HepG2 (cell line): Measurements from ENCODE around the gene WWC1. TPM values are rescaled to one million over a fixed set of nuclear protein-coding genes. Genes with fewer than 3 reads are reported as not detected.

ENCODE experiments used
- DRAP1 ChIP-seq: IDR thresholded peaks from 2 replicates; pipeline ENCODE4 v1.6.1; 2016; ENCODE audit warnings: missing genetic modification reagents, missing compliant biosample characterization
- FOXM1 ChIP-seq: sonication (generic); formaldehyde crosslinking; IDR thresholded peaks from 2 replicates; pipeline ENCODE4 v1.5.0; 2020; ENCODE audit warnings: missing genetic modification reagents
- HOXA5 ChIP-seq: sonication (generic); formaldehyde crosslinking; IDR thresholded peaks from 2 replicates; pipeline ENCODE4 v1.4.0; 2020; ENCODE audit warnings: missing genetic modification reagents
- NR0B2 ChIP-seq: sonication (generic); formaldehyde crosslinking; IDR thresholded peaks from 2 replicates; pipeline ENCODE4 v1.4.0; 2020; ENCODE audit warnings: mild to moderate bottlenecking, missing genetic modification reagents
- RERE ChIP-seq: IDR thresholded peaks from 2 replicates; pipeline ENCODE4 v1.6.1; 2016; ENCODE audit warnings: low read depth, missing genetic modification reagents, missing compliant biosample characterization
- SALL1 ChIP-seq: sonication (generic); formaldehyde crosslinking; IDR thresholded peaks from 2 replicates; pipeline ENCODE4 v1.8.0; 2022; ENCODE audit warnings: mild to moderate bottlenecking, missing genetic modification reagents
- ZBTB38 ChIP-seq: sonication (generic); formaldehyde crosslinking; IDR thresholded peaks from 2 replicates; pipeline ENCODE4 v1.5.1; 2020; ENCODE audit warnings: mild to moderate bottlenecking, missing genetic modification reagents
- ZFX ChIP-seq: sonication (generic); formaldehyde crosslinking; IDR thresholded peaks from 2 replicates; pipeline ENCODE4 v1.4.0; 2020; ENCODE audit warnings: mild to moderate bottlenecking, low read depth, missing genetic modification reagents, moderate library complexity
- ZNF207 ChIP-seq: fragments of 450-650 bp; IDR thresholded peaks from 2 replicates; pipeline ENCODE4 v1.6.1; 2016; ENCODE audit warnings: antibody characterized with exemption, borderline replicate concordance
- ZNF362 ChIP-seq: sonication (generic); formaldehyde crosslinking; IDR thresholded peaks from 2 replicates; pipeline ENCODE4 v1.4.0; 2020; ENCODE audit warnings: missing genetic modification reagents, mild to moderate bottlenecking, borderline replicate concordance
- ZNF496 ChIP-seq: sonication (generic); formaldehyde crosslinking; IDR thresholded peaks from 2 replicates; pipeline ENCODE4 v1.8.1; 2023; ENCODE audit warnings: mild to moderate bottlenecking, moderate library complexity, missing genetic modification reagents; ENCODE audit not compliant: insufficient replicate concordance
- ZNF609 ChIP-seq: sonication (generic); formaldehyde crosslinking; IDR thresholded peaks from 2 replicates; pipeline ENCODE4 v1.4.0; 2020; ENCODE audit warnings: mild to moderate bottlenecking, missing genetic modification reagents, borderline replicate concordance
- ZNF616 ChIP-seq: sonication (generic); formaldehyde crosslinking; IDR thresholded peaks from 2 replicates; pipeline ENCODE4 v1.5.0; 2020; ENCODE audit warnings: low read depth, mild to moderate bottlenecking, missing genetic modification reagents
- ZNF772 ChIP-seq: sonication (generic); formaldehyde crosslinking; IDR thresholded peaks from 2 replicates; pipeline ENCODE4 v1.5.0; 2020; ENCODE audit warnings: mild to moderate bottlenecking, missing genetic modification reagents
- polyA plus RNA-seq, 8 experiments: library from polyadenylated mRNA; depleted of rRNA in 3 of 8; stranded (reverse) in 7 of 8; unstranded in 1 of 8; fragments of >200 nt; fragmentation: Illumina TruSeq in 4 of 8; extraction: Trizol in 4 of 8; gene quantifications; 2 replicates each; pipeline versions ENCODE4 v1.2.1 to v1.2.3, GENCODE V29; 2011 to 2016; ENCODE audit warnings: low read depth in 4 of 8, missing spikeins in 1 of 8, mixed read lengths in 1 of 8; ENCODE audit not compliant: insufficient read depth in 1 of 8
- total RNA-seq, 5 experiments: library from RNA; depleted of rRNA; stranded (reverse); fragments of >200 nt; fragmentation: Illumina TruSeq; extraction: Trizol; gene quantifications; 2 replicates each; pipeline ENCODE4 v1.2.3, GENCODE V29; 2016; ENCODE audit warnings: low read depth in 1 of 5

Gene WWC1
- total and polyA plus RNA-seq, 2 of the 13 experiments (the other 11 are each of a cell fraction or from before 2014, with no cell fraction given), result 8.3 to 17.9 TPM

GRCh38 chr5:168486136-168486879, 194.9 kb downstream of the WWC1 start, which contains the start of gene RARS1 (continued):
- no peak for TF ChIP-seq ZNF496 (CRISPR knock-in tag)
- peak; percentile 78 for TF ChIP-seq ZBTB38 (CRISPR knock-in tag)
- no peak for TF ChIP-seq NR0B2
- TF ChIP-seq ZNF362 (CRISPR knock-in tag), result no peak; the same call in 1 of the 2 replicates
- TF ChIP-seq FOXM1 (CRISPR knock-in tag), result no peak
- TF ChIP-seq ZNF207, result no peak
- peak; percentile 90 for TF ChIP-seq SALL1 (CRISPR knock-in tag)
- TF ChIP-seq ZNF616 (CRISPR knock-in tag), result no peak; the same call in 1 of the 2 replicates
- no peak for TF ChIP-seq ZNF609
- peak; percentile 75 for TF ChIP-seq ZFX
- peak; percentile 98 for TF ChIP-seq ZNF772 (CRISPR knock-in tag)
- no peak for TF ChIP-seq RERE
- TF ChIP-seq HOXA5 (CRISPR knock-in tag), result peak; percentile 89
- TF ChIP-seq DRAP1 (CRISPR knock-in tag), result peak; percentile 79; the same call in 1 of the 2 replicates
